IMR-90 (cell line): ENCODE results near the gene MPG. TPM values are rescaled to one million over a fixed set of nuclear protein-coding genes. Genes with fewer than 3 reads are reported as not detected.
A peak's percentile ranks its signal among the peaks of the same experiment; 100 is the strongest.

Experiments used
- ATAC-seq: fragments of 200-7000 bp; cut with Tn5 transposase; 2 replicates; pipeline ENCODE4 v1.9.1; 2020; ENCODE audit warnings: low read depth, mild to moderate bottlenecking, moderate library complexity
- BruUV-seq: library from RNA; stranded (reverse); fragments of 400-500 nt; replicated peaks from 2 replicates; lab custom pipeline; 2021; lab: Mats Ljungman, UMichigan
- CTCF ChIA-PET: fragments of 300-600 bp; formaldehyde crosslinking; extraction: SDS; loops from one replicate; lab custom pipeline; 2021; ENCODE audit warnings: antibody characterized with exemption; lab: Yijun Ruan, JAX
- POLR2A ChIA-PET: fragments of 300-600 bp; sonication (Branson Sonifier 250); formaldehyde crosslinking; loops from one replicate; lab custom pipeline; 2022; ENCODE audit warnings: antibody characterized with exemption; ENCODE audit not compliant: unreplicated experiment; lab: Charles Lee
- DNase-seq: peaks from one replicate; pipeline ENCODE4 v3.0.0; 2013
- H2AFZ ChIP-seq: replicated peaks from 2 replicates; pipeline ENCODE3; 2013; ENCODE audit warnings: low read length, mild to moderate bottlenecking; ENCODE audit not compliant: poor library complexity
- H2AK5ac ChIP-seq: 2 replicates; pipeline ENCODE4 v1.6.1; 2013; ENCODE audit warnings: low read depth, low read length, inconsistent platforms
- H2AK9ac ChIP-seq: replicated peaks from 2 replicates; pipeline ENCODE3; 2013; ENCODE audit warnings: mild to moderate bottlenecking, low read depth, low read length, moderate library complexity; ENCODE audit not compliant: poor library complexity
- H2BK120ac ChIP-seq: 2 replicates; pipeline ENCODE4 v1.6.1; 2013; ENCODE audit warnings: low read depth, low read length, inconsistent platforms
- H2BK15ac ChIP-seq: 3 replicates; pipeline ENCODE4 v1.6.1; 2013; ENCODE audit warnings: low read depth, low read length, inconsistent platforms
- H2BK20ac ChIP-seq: 2 replicates; pipeline ENCODE4 v1.6.1; 2013; ENCODE audit warnings: low read depth, mild to moderate bottlenecking, inconsistent platforms, low read length, moderate library complexity
- H2BK5ac ChIP-seq: 2 replicates; pipeline ENCODE4 v1.6.1; 2013; ENCODE audit warnings: mild to moderate bottlenecking, low read depth, low read length, inconsistent platforms; ENCODE audit not compliant: poor library complexity, severe bottlenecking
- H3K14ac ChIP-seq: replicated peaks from 2 replicates; pipeline ENCODE4 v1.6.1; 2013; ENCODE audit warnings: low read depth, low read length, inconsistent platforms
- H3K18ac ChIP-seq: 2 replicates; pipeline ENCODE4 v1.6.1; 2013; ENCODE audit warnings: low read depth, low read length, control low read depth
- H3K23ac ChIP-seq: 2 replicates; pipeline ENCODE4 v1.6.1; 2013; ENCODE audit warnings: low read depth, low read length, inconsistent platforms
- H3K27ac ChIP-seq: 2 replicates; pipeline ENCODE4 v1.5.1; 2013; ENCODE audit warnings: mild to moderate bottlenecking, control low read depth, low read length; ENCODE audit not compliant: insufficient read depth
- H3K27me3 ChIP-seq: 2 replicates; pipeline ENCODE4 v1.6.1; 2013; ENCODE audit warnings: low read length; ENCODE audit not compliant: control insufficient read depth, insufficient read depth
- H3K36me3 ChIP-seq: 2 replicates; pipeline ENCODE4 v1.6.1; 2013; ENCODE audit warnings: low read length, mixed read lengths; ENCODE audit not compliant: control insufficient read depth, insufficient read depth
- H3K4ac ChIP-seq: 2 replicates; pipeline ENCODE4 v1.6.1; 2013; ENCODE audit warnings: low read depth, low read length, inconsistent platforms
- H3K4me1 ChIP-seq: 2 replicates; pipeline ENCODE4 v1.6.1; 2013; ENCODE audit warnings: low read length, mixed read lengths; ENCODE audit not compliant: control insufficient read depth, insufficient read depth
- H3K4me2 ChIP-seq: 2 replicates; pipeline ENCODE4 v1.6.1; 2013; ENCODE audit warnings: low read depth, mild to moderate bottlenecking, control low read depth, low read length, moderate library complexity
- H3K4me3 ChIP-seq: 2 replicates; pipeline ENCODE4 v1.5.1; 2013; ENCODE audit warnings: low read depth, mild to moderate bottlenecking, control low read depth, low read length, moderate library complexity; ENCODE audit not compliant: insufficient read depth
- H3K56ac ChIP-seq: 2 replicates; pipeline ENCODE4 v1.6.1; 2013; ENCODE audit warnings: low read length, inconsistent platforms; ENCODE audit not compliant: insufficient read depth; ENCODE audit errors: extremely low read depth
- H3K79me1 ChIP-seq, 2 experiments: 2 replicates each; pipeline ENCODE4 v1.6.1; 2013; ENCODE audit warnings: low read length in 2 of 2, inconsistent platforms in 1 of 2, low read depth in 1 of 2
- H3K9ac ChIP-seq: 2 replicates; pipeline ENCODE4 v1.6.1; 2013; ENCODE audit warnings: low read depth, low read length, control low read depth
- H3K9me1 ChIP-seq: 2 replicates; pipeline ENCODE4 v1.6.1; 2013; ENCODE audit warnings: low read length, inconsistent platforms; ENCODE audit not compliant: insufficient read depth
- H3K9me3 ChIP-seq: 2 replicates; pipeline ENCODE4 v1.6.1; 2013; ENCODE audit warnings: low read length; ENCODE audit not compliant: control insufficient read depth, insufficient read depth
- H4K20me1 ChIP-seq: 2 replicates; pipeline ENCODE4 v1.6.1; 2013; ENCODE audit warnings: low read length, inconsistent platforms; ENCODE audit not compliant: insufficient read depth
- H4K5ac ChIP-seq: 2 replicates; pipeline ENCODE4 v1.6.1; 2013; ENCODE audit warnings: mild to moderate bottlenecking, low read depth, low read length, control low read depth
- H4K8ac ChIP-seq, 2 experiments: 2 replicates each; pipeline ENCODE4 v1.6.1; 2013; ENCODE audit warnings: low read depth in 2 of 2, low read length in 2 of 2, control low read depth in 1 of 2, inconsistent platforms in 1 of 2
- H4K91ac ChIP-seq: 2 replicates; pipeline ENCODE4 v1.6.1; 2013; ENCODE audit warnings: low read depth, low read length, inconsistent platforms; ENCODE audit not compliant: insufficient read depth
- BHLHE40 ChIP-seq: fragments of 150-350 bp; IDR thresholded peaks from 2 replicates; pipeline ENCODE4 v1.6.1; 2016; ENCODE audit warnings: mild to moderate bottlenecking, low read depth, low read length
- CEBPB ChIP-seq: IDR thresholded peaks from 2 replicates; pipeline ENCODE4 v1.6.1; 2012; ENCODE audit warnings: low read depth, low read length, improper control_type of control experiment
- CHD1 ChIP-seq: IDR thresholded peaks from 2 replicates; pipeline ENCODE4 v1.6.1; 2012; ENCODE audit warnings: low read depth, low read length, improper control_type of control experiment
- FOS ChIP-seq: fragments of 150-350 bp; IDR thresholded peaks from 2 replicates; pipeline ENCODE4 v1.6.1; 2016; ENCODE audit warnings: low read depth, low read length
- MAFK ChIP-seq: IDR thresholded peaks from 2 replicates; pipeline ENCODE4 v1.6.1; 2012; ENCODE audit warnings: low read depth, low read length, improper control_type of control experiment
- MAZ ChIP-seq: IDR thresholded peaks from 2 replicates; pipeline ENCODE4 v1.6.1; 2012; ENCODE audit warnings: low read depth, mild to moderate bottlenecking, low read length, improper control_type of control experiment, moderate library complexity, borderline replicate concordance
- MXI1 ChIP-seq: IDR thresholded peaks from 2 replicates; pipeline ENCODE4 v1.6.1; 2012; ENCODE audit warnings: low read depth, mild to moderate bottlenecking, low read length, moderate library complexity, borderline replicate concordance
- POLR2A ChIP-seq: IDR thresholded peaks from 2 replicates; pipeline ENCODE4 v1.6.1; 2012; ENCODE audit warnings: mild to moderate bottlenecking, low read depth, low read length
- RAD21 ChIP-seq: IDR thresholded peaks from 2 replicates; pipeline ENCODE4 v1.6.1; 2012; ENCODE audit warnings: low read length, improper control_type of control experiment
- RCOR1 ChIP-seq: IDR thresholded peaks from 2 replicates; pipeline ENCODE4 v1.6.1; 2012; ENCODE audit warnings: mild to moderate bottlenecking, low read length, improper control_type of control experiment; ENCODE audit not compliant: insufficient replicate concordance
- RFX5 ChIP-seq: IDR thresholded peaks from 2 replicates; pipeline ENCODE4 v1.8.0; 2012; ENCODE audit warnings: low read depth, mild to moderate bottlenecking, low read length, moderate library complexity
- WGBS, 2 experiments: methylation state at CpG; one replicate each; pipeline versions ENCODE4 v1.1.5 to v1.1.7; 2013; ENCODE audit warnings: missing lambda C conversion rate in 2 of 2; ENCODE audit not compliant: insufficient read length in 1 of 2; ENCODE audit errors: extremely low coverage in 2 of 2; 5-methylcytosine and 5-hydroxymethylcytosine counted together
- dilution Hi-C: fragments of 300-500 bp; cut with HindIII; formaldehyde crosslinking; loops from one replicate; pipeline ENCODE4 v1.14.3; 2018; ENCODE audit warnings: low sequenced_read_pairs; ENCODE audit not compliant: unreplicated experiment
- in situ Hi-C: fragments of 300-500 bp; cut with MboI; formaldehyde crosslinking; loops from 3 replicates; pipeline ENCODE4 v1.14.3; 2019; ENCODE audit warnings: low sequenced_read_pairs, inconsistent platforms, mixed read lengths
- intact Hi-C: fragments of 100-400 bp; cut with micrococcal nuclease; formaldehyde crosslinking; loops from 2 replicates; pipeline ENCODE4 v1.10.0; 2022
- polyA plus RNA-seq, 3 experiments: library from polyadenylated mRNA; depleted of rRNA; stranded (reverse); fragments of >200 nt; gene quantifications; 2 replicates each; pipeline ENCODE4 v1.2.3, GENCODE V29; 2012; ENCODE audit warnings: low replicate concordance in 1 of 3
- total RNA-seq: library from RNA; depleted of rRNA; stranded (reverse); fragments of >200 nt; gene quantifications from 2 replicates; pipeline ENCODE4 v1.2.3, GENCODE V29; 2012
- TF ChIP-seq, protein P1 (sequence below): fragments of 150-350 bp; IDR thresholded peaks from 2 replicates; pipeline ENCODE4 v1.6.1; 2016; ENCODE audit warnings: low read depth, mild to moderate bottlenecking, low read length, moderate library complexity, borderline replicate concordance
- TF ChIP-seq, protein P2 (sequence below): fragments of 150-350 bp; IDR thresholded peaks from 2 replicates; pipeline ENCODE4 v1.6.1; 2017; ENCODE audit warnings: mild to moderate bottlenecking, antibody characterized with exemption, low read length, low read depth

Gene MPG
- total and polyA plus RNA-seq, 2 of the 4 experiments (the other 2 are of a cell fraction) = 66.7 to 135 TPM

DNA sequence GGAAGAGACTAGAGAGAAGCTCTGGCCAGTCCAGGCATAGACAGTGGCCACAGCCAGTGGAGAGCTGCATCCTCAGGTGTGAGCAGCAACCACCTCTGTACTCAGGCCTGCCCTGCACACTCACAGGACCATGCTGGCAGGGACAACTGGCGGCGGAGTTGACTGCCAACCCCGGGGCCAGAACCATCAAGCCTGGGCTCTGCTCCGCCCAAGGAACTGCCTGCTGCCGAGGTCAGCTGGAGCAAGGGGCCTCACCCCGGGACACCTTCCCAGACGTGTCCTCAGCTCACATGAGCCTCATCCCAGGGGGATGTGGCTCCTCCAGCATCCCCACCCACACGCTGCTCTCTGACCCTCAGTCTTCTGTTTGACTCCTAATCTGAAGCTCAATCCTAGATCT, 8.8 kb upstream of the MPG start (continued):
- no peak for TF ChIP-seq MAZ
- no peak for TF ChIP-seq MAFK

DNA sequence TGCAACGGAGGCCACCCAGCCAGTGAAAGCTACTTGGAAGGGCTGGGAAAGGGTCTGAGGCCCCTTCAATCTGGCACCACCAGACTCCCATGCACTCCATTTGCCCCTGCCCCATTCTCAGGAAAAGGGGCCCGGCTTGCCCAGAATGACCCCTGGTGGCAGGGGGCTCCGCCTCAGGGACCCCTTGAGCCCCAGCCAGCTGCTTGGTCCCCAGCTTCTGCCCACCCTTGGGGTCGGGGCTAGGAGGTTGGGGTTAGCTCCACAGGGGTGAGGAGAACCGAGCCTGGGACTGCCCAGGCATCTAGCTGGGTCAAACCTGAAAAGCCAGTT, 6.8 kb upstream of the MPG start:
- Histone ChIP-seq H3K14ac (peak overlapping the region; percentile 95; the same call in 1 of the 2 replicates), H3K56ac (no peak overlapping the region), H2AK9ac (peak overlapping the region; percentile 97), H3K4ac (peak overlapping the region; percentile 94), H3K27me3 (no peaks in the 10 kb centered on the region), H3K36me3 (0 out of 2 replicates have a peak, but pooled peaks cover 2% of the 10 kb centered on the region), H2BK5ac (peak overlapping the region; percentile 57), H3K4me2 (peak overlapping the region; percentile 68), H3K18ac (no peak overlapping the region), H3K4me1 (peaks cover 61% of the 10 kb centered on the region), H4K5ac (no peak overlapping the region), H2BK20ac (no peak overlapping the region; the same call in 1 of the 2 replicates), H3K9me3 (no peaks in the 10 kb centered on the region), H3K23ac (no peak overlapping the region), H3K4me3 (peak overlapping the region; percentile 72), H3K9me1 (peaks cover 22% of the 10 kb centered on the region), H3K27ac (peak overlapping the region; percentile 87), H2AFZ (peak overlapping the region; percentile 88), H3K79me1 (peaks cover 21 to 62% of the 10 kb centered on the region in 2 experiments), H2BK15ac (0 out of 3 replicates have a peak overlapping the region, but pooled peaks have one; percentile 14), H4K8ac (peak overlapping the region in 1 of 2 experiments; percentile 76; a peak in 3 of 4 replicates), H4K91ac (peak overlapping the region; percentile 70; the same call in 1 of the 2 replicates), H2BK120ac (peak overlapping the region; percentile 32), H3K9ac (peak overlapping the region; percentile 55), H2AK5ac (peak overlapping the region; percentile 72; the same call in 1 of the 2 replicates), H4K20me1 (peaks cover 56% of the 10 kb centered on the region)
- WGBS, 2 experiments = 33% methylated on average over 1 of the region's 5 CpGs; no CpG with 5 or more reads in 1 of the 2 experiments
- ChIA-PET CTCF (interaction anchor here (0.7 to 1.2 kb wide), 2 partner anchors 25 to 26 kb away, joined by 3 to 4 read pairs; no protein-coding TSS in a partner anchor), POLR2A (interaction anchor here (0.6 kb wide), 1 partner anchor 279 kb away, joined by 3 read pairs; no protein-coding TSS in a partner anchor)
- intact Hi-C loops = loop anchor here (2.0 kb wide), 1 partner anchor 18 kb away; the partner anchor contains the start of genes POLR3K and SNRNP25
- no TSS peak for BruUV-seq
- ATAC-seq (no peak), DNase-seq (no peak)
- in situ Hi-C loops = no loop called here
- dilution Hi-C loops = no loop called here
- TF ChIP-seq RCOR1 = no peak
- TF ChIP-seq, protein P1, sequence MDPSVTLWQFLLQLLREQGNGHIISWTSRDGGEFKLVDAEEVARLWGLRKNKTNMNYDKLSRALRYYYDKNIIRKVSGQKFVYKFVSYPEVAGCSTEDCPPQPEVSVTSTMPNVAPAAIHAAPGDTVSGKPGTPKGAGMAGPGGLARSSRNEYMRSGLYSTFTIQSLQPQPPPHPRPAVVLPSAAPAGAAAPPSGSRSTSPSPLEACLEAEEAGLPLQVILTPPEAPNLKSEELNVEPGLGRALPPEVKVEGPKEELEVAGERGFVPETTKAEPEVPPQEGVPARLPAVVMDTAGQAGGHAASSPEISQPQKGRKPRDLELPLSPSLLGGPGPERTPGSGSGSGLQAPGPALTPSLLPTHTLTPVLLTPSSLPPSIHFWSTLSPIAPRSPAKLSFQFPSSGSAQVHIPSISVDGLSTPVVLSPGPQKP = no peak
- TF ChIP-seq FOS = no peak
- no peak for TF ChIP-seq MXI1
- no peak for TF ChIP-seq CEBPB
- TF ChIP-seq MAFK = no peak
- no peak for TF ChIP-seq CHD1
- no peak for TF ChIP-seq RAD21
- TF ChIP-seq RFX5 = no peak
- TF ChIP-seq, protein P2, sequence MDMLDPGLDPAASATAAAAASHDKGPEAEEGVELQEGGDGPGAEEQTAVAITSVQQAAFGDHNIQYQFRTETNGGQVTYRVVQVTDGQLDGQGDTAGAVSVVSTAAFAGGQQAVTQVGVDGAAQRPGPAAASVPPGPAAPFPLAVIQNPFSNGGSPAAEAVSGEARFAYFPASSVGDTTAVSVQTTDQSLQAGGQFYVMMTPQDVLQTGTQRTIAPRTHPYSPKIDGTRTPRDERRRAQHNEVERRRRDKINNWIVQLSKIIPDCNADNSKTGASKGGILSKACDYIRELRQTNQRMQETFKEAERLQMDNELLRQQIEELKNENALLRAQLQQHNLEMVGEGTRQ = no peak
- TF ChIP-seq BHLHE40 = no peak
- no peak for TF ChIP-seq POLR2A
